NCI-H524 treated with DMSO at 0.1 percent for 48 hours (cell line): ENCODE results near the gene KDELR1.
A peak's percentile ranks its signal among the peaks of the same experiment; 100 is the strongest.

ENCODE experiments used
- DNase-seq: peaks from one replicate; lab custom pipeline; 2025; lab: John Stamatoyannopoulos, UW

The KDELR1 gene

GRCh38 chr19:48391100-48392005 is at the start of gene KDELR1:
TSS of gene KDELR1 (minus strand) at chr19:48391551. CDS start at chr19:48391358, 193 bp downstream.
- no peak for DNase-seq

- no peak for DNase-seq
Measured at GRCh38 chr19:48436586-48436985, 45.2 kb upstream of the KDELR1 start.

GRCh38 chr19:48433337-48433736 is 42.0 kb upstream of the KDELR1 start:
- DNase-seq: no peak

- DNase-seq: no peak
Measured at GRCh38 chr19:48428670-48429069, 37.3 kb upstream of the KDELR1 start.

- DNase-seq: no peak
Measured at GRCh38 chr19:48424694-48425219, 33.4 kb upstream of the KDELR1 start.

GRCh38 chr19:48421548-48421947 is 30.2 kb upstream of the KDELR1 start:
- DNase-seq: no peak

- no peak for DNase-seq
Measured at GRCh38 chr19:48419158-48419920, 28.0 kb upstream of the KDELR1 start.

- DNase-seq: no peak
Measured at GRCh38 chr19:48418317-48419064, 27.1 kb upstream of the KDELR1 start.

GRCh38 chr19:48417421-48417820 is 26.1 kb upstream of the KDELR1 start:
- DNase-seq: no peak

- no peak for DNase-seq
Measured at GRCh38 chr19:48415806-48416221, 24.5 kb upstream of the KDELR1 start.

GRCh38 chr19:48415395-48415794 is 24.0 kb upstream of the KDELR1 start:
- DNase-seq: no peak

GRCh38 chr19:48413879-48414587 is 22.7 kb upstream of the KDELR1 start:
- DNase-seq: no peak

GRCh38 chr19:48405850-48406249 is 14.5 kb upstream of the KDELR1 start:
- no peak for DNase-seq

- no peak for DNase-seq
Measured at GRCh38 chr19:48405010-48405659, 13.8 kb upstream of the KDELR1 start.

- peak; percentile 20 for DNase-seq
Measured at GRCh38 chr19:48403606-48404005, 12.3 kb upstream of the KDELR1 start.

- DNase-seq: no peak
Measured at GRCh38 chr19:48401287-48401686, 9.9 kb upstream of the KDELR1 start.

GRCh38 chr19:48400018-48400742 is 8.8 kb upstream of the KDELR1 start:
- no peak for DNase-seq

- DNase-seq: no peak
Measured at GRCh38 chr19:48398375-48399235, 7.3 kb upstream of the KDELR1 start.

- DNase-seq: no peak
Measured at GRCh38 chr19:48398102-48398374, 6.7 kb upstream of the KDELR1 start.
